ENCODE measurements around the gene CHTOP.

Gene CHTOP

DNA sequence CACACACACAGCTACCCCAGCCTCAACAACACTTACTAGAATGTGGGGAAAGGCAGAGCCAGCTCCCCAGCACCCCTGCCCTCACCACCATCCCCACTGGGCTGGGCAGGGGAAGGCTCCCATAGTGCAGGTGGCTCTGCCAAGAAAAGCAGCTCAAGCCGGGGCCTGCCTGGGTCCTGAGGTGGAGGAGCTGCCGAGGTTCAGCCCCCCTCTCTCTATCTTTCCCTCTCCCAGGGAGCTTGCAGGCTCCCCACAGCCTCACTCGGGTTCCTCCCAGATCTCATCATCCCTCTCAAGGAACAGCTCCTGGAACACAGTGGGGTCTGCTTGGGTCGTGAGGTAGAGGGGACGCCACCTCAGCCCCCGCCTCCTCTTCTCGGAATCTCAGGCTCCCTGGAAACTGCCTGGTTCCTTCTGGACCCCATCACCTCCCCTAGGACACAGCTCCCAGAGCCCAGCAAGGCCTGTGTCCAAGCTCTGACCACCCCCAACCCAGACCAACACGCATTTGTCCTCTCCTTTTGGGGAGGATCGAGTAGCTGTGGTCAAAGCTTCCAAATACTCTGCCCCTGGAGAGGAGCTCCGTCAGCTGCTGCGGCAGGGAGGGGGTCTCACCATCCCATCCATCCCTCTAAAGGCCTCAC is 21.6 kb upstream of the CHTOP start:
- no peak overlapping the region for H3K9ac ChIP-seq (ENCODE audit: low read length)
- no peak overlapping the region for H3K27ac ChIP-seq (ENCODE audit: low read depth, low read length, poor library complexity, severe bottlenecking)
- no peaks in the 10 kb centered on the region for H3K36me3 ChIP-seq (ENCODE audit: insufficient read depth, low read length)
- no peaks in the 10 kb centered on the region for H3K4me1 ChIP-seq (ENCODE audit: insufficient read depth, low read length, severe bottlenecking)
- no peaks in the 10 kb centered on the region for H4K20me1 ChIP-seq (ENCODE audit: insufficient read depth, low read length)
- no peaks in the 10 kb centered on the region for H3K79me2 ChIP-seq (ENCODE audit: insufficient read depth, low read length)
- H2AFZ ChIP-seq (ENCODE audit: low read length): no peak overlapping the region
- H3K27me3 ChIP-seq (ENCODE audit: insufficient read depth, low read length): no peaks in the 10 kb centered on the region
- H3K4me2 ChIP-seq (ENCODE audit: low read length): no peak overlapping the region
- no peaks in the 10 kb centered on the region for H3F3A ChIP-seq (ENCODE audit: insufficient read depth, low read length)
- H3K9me3 ChIP-seq (ENCODE audit: low read length): no peaks in the 10 kb centered on the region
- no peaks in the 10 kb centered on the region for H3K9me2 ChIP-seq (ENCODE audit: low read depth, low read length)
- H3K4me3 ChIP-seq (ENCODE audit: low read depth, low read length, poor library complexity, severe bottlenecking): no peak overlapping the region
- TF ChIP-seq EZH2 (IDR thresholded peaks at IDR 0.05; ENCODE audit: borderline replicate concordance, low read length): no peak
- TF ChIP-seq, protein P1, sequence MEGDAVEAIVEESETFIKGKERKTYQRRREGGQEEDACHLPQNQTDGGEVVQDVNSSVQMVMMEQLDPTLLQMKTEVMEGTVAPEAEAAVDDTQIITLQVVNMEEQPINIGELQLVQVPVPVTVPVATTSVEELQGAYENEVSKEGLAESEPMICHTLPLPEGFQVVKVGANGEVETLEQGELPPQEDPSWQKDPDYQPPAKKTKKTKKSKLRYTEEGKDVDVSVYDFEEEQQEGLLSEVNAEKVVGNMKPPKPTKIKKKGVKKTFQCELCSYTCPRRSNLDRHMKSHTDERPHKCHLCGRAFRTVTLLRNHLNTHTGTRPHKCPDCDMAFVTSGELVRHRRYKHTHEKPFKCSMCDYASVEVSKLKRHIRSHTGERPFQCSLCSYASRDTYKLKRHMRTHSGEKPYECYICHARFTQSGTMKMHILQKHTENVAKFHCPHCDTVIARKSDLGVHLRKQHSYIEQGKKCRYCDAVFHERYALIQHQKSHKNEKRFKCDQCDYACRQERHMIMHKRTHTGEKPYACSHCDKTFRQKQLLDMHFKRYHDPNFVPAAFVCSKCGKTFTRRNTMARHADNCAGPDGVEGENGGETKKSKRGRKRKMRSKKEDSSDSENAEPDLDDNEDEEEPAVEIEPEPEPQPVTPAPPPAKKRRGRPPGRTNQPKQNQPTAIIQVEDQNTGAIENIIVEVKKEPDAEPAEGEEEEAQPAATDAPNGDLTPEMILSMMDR (IDR thresholded peaks at IDR 0.05; ENCODE audit: low read length): no peak

DNA sequence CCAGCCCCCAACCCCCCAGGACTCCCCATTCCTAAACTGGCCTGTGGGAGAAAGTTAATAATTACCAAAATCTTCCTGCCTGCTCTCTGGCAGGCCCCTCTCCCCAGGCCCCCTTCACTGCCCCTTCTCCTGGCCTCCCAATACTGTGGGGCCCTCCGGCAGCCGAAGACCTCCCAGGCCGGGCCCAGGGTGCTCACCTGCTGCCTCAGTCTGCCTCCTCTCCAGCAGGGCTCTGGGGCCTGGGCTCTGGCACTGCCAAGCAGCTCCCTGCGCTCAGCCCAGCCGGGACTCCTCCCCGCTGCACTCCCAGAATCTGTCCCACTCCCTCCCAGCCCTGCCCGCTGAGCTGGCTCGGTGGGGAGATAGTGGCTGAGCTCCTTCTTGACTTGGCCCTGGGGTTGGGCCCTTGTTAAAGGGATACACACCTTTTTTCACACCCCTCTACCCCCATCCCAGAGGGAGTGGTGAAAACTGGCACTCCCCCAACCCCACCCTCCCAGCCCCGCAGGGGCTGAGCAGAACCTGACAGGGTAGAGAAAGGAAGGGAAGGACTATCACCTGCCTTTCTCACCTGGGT is 21.0 kb upstream of the CHTOP start, which contains the start of gene S100A16:
S100A16 (minus strand) TSS at position 383 of the 577 bp plus-strand sequence. CDS start 4,986 bp downstream, outside the sequence.
- no peaks in the 10 kb centered on the region for H3K4me1 ChIP-seq (ENCODE audit: insufficient read depth, low read length, severe bottlenecking)
- H2AFZ ChIP-seq (ENCODE audit: low read length): no peak within 1 kb of the TSS
- H3K9me2 ChIP-seq (ENCODE audit: low read depth, low read length): no peaks in the 10 kb centered on the region
- no peaks in the 10 kb centered on the region for H4K20me1 ChIP-seq (ENCODE audit: insufficient read depth, low read length)
- H3K4me3 ChIP-seq (ENCODE audit: low read depth, low read length, poor library complexity, severe bottlenecking): no peak within 1 kb of the TSS
- H3F3A ChIP-seq (ENCODE audit: insufficient read depth, low read length): no peaks in the 10 kb centered on the region
- H3K9me3 ChIP-seq (ENCODE audit: low read length): no peaks in the 10 kb centered on the region
- no peak within 1 kb of the TSS for H3K4me2 ChIP-seq (ENCODE audit: low read length)
- TF ChIP-seq EZH2 (IDR thresholded peaks at IDR 0.05; ENCODE audit: borderline replicate concordance, low read length): no peak
- TF ChIP-seq, protein P1 (IDR thresholded peaks at IDR 0.05; ENCODE audit: low read length): no peak
- no peaks in the 10 kb centered on the region for H3K27me3 ChIP-seq (ENCODE audit: insufficient read depth, low read length)
- no peaks in the 10 kb centered on the region for H3K79me2 ChIP-seq (ENCODE audit: insufficient read depth, low read length)
- no peaks in the 10 kb centered on the region for H3K36me3 ChIP-seq (ENCODE audit: insufficient read depth, low read length)
- no peak within 1 kb of the TSS for H3K27ac ChIP-seq (ENCODE audit: low read depth, low read length, poor library complexity, severe bottlenecking)
- H3K9ac ChIP-seq (ENCODE audit: low read length): no peak within 1 kb of the TSS

DNA sequence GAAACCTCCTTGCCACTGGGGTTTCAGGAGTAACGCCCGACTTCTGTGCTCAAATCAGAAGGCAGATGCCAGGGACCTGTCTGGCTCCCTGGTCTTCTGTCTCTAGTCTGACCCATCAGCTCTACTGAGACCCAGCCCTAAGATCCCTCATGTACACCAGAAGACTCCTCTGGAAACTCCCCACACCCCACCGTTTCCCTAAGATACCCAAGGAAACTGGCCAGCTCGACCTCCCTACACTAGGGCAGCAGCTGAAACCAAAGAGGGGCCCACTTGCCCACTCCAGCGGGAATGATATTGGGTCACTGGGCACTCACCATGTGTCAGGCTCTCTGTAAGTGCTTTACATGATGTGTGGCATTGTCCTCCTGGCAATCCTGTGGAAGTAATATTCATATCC is 20.5 kb upstream of the CHTOP start:
- no peak overlapping the region for H3K27ac ChIP-seq (ENCODE audit: low read depth, low read length, poor library complexity, severe bottlenecking)
- no peak overlapping the region for H2AFZ ChIP-seq (ENCODE audit: low read length)
- H3K9me3 ChIP-seq (ENCODE audit: low read length): no peaks in the 10 kb centered on the region
- no peaks in the 10 kb centered on the region for H3K36me3 ChIP-seq (ENCODE audit: insufficient read depth, low read length)
- no peaks in the 10 kb centered on the region for H3K79me2 ChIP-seq (ENCODE audit: insufficient read depth, low read length)
- no peaks in the 10 kb centered on the region for H3K4me1 ChIP-seq (ENCODE audit: insufficient read depth, low read length, severe bottlenecking)
- no peak overlapping the region for H3K4me3 ChIP-seq (ENCODE audit: low read depth, low read length, poor library complexity, severe bottlenecking)
- no peaks in the 10 kb centered on the region for H3K9me2 ChIP-seq (ENCODE audit: low read depth, low read length)
- no peaks in the 10 kb centered on the region for H4K20me1 ChIP-seq (ENCODE audit: insufficient read depth, low read length)
- H3F3A ChIP-seq (ENCODE audit: insufficient read depth, low read length): no peaks in the 10 kb centered on the region
- H3K9ac ChIP-seq (ENCODE audit: low read length): no peak overlapping the region
- no peak overlapping the region for H3K4me2 ChIP-seq (ENCODE audit: low read length)
- no peaks in the 10 kb centered on the region for H3K27me3 ChIP-seq (ENCODE audit: insufficient read depth, low read length)
- TF ChIP-seq EZH2 (IDR thresholded peaks at IDR 0.05; ENCODE audit: borderline replicate concordance, low read length): no peak
- TF ChIP-seq, protein P1 (IDR thresholded peaks at IDR 0.05; ENCODE audit: low read length): no peak
